ENCODE measurements around the gene PRAMEF12. TPM values are rescaled to one million over a fixed set of nuclear protein-coding genes. Genes with fewer than 3 reads are reported as not detected.

PRAMEF12 gene
- total RNA-seq, 1 donor from 2014 or later: not detected

- Histone ChIP-seq H3F3A (ENCODE audit: low read depth) (no peaks in the 10 kb centered on the region), H3K79me2 (ENCODE audit: low read depth) (no peaks in the 10 kb centered on the region), H2AFZ (replicated peaks) (no peak overlapping the region), H3K4me1 (no peaks in the 10 kb centered on the region), H3K4me2 (no peak overlapping the region), H3K9me3 (ENCODE audit: low read depth) (no peaks in the 10 kb centered on the region), H3K36me3 (no peaks in the 10 kb centered on the region), H3K4me3 (no peak overlapping the region), H3K27me3 (no peaks in the 10 kb centered on the region), H3K9ac (no peak overlapping the region), H4K20me1 (ENCODE audit: low read depth) (no peaks in the 10 kb centered on the region), H3K27ac (no peak overlapping the region)
- Mint-ChIP-seq H3K36me3 (no peaks in the 10 kb centered on the region), H3K27ac (no peak overlapping the region), H3K9me3 (peaks cover 3% of the 10 kb centered on the region), H3K4me3 (no peak overlapping the region), H3K27me3 (ENCODE audit: insufficient read depth, low read depth) (peaks cover 3% of the 10 kb centered on the region), H3K4me1 (no peaks in the 10 kb centered on the region)
- no peak for TF ChIP-seq EZH2 (IDR thresholded peaks at IDR 0.05)
- no peak for TF ChIP-seq CTCF (IDR thresholded peaks at IDR 0.05)
- no peak for TF ChIP-seq EZH2phosphoT487 (IDR thresholded peaks at IDR 0.05)
- no peak for DNase-seq (ENCODE audit: low spot score)
These were observed 2.9 kb upstream of the PRAMEF12 start for GRCh38 chr1:12770620-12771019.

GRCh38 chr1:12771186-12771585 is 2.4 kb upstream of the PRAMEF12 start:
- H3K9me3 Mint-ChIP-seq: peaks cover 3% of the 10 kb centered on the region
- Histone ChIP-seq H4K20me1 (ENCODE audit: low read depth) (no peaks in the 10 kb centered on the region), H3K36me3 (no peaks in the 10 kb centered on the region)

GRCh38 chr1:12772520-12772919 is 1.0 kb upstream of the PRAMEF12 start:
- Mint-ChIP-seq H3K27ac (no peak overlapping the region), H3K27me3 (ENCODE audit: insufficient read depth, low read depth) (peaks cover 7% of the 10 kb centered on the region), H3K36me3 (no peaks in the 10 kb centered on the region), H3K4me3 (no peak overlapping the region), H3K9me3 (peaks cover 3% of the 10 kb centered on the region), H3K4me1 (no peaks in the 10 kb centered on the region)
- DNase-seq (ENCODE audit: low spot score): no peak
- H2AFZ ChIP-seq (replicated peaks): no peak overlapping the region
- H3K27ac ChIP-seq: no peak overlapping the region
- H3K27me3 ChIP-seq: no peaks in the 10 kb centered on the region
- H3K9me3 ChIP-seq (ENCODE audit: low read depth): no peaks in the 10 kb centered on the region
- no peak overlapping the region for H3K4me3 ChIP-seq
- H3K4me1 ChIP-seq: no peaks in the 10 kb centered on the region
- no peaks in the 10 kb centered on the region for H4K20me1 ChIP-seq (ENCODE audit: low read depth)
- no peaks in the 10 kb centered on the region for H3F3A ChIP-seq (ENCODE audit: low read depth)
- no peak overlapping the region for H3K4me2 ChIP-seq
- H3K79me2 ChIP-seq (ENCODE audit: low read depth): no peaks in the 10 kb centered on the region
- no peak overlapping the region for H3K9ac ChIP-seq
- no peaks in the 10 kb centered on the region for H3K36me3 ChIP-seq
- TF ChIP-seq EZH2 (IDR thresholded peaks at IDR 0.05) (no peak), EZH2phosphoT487 (IDR thresholded peaks at IDR 0.05) (no peak)

More at GRCh38 chr1:12771186-12771585, 2.4 kb upstream of the PRAMEF12 start:
- Histone ChIP-seq H3K27me3 (no peaks in the 10 kb centered on the region), H3K4me1 (no peaks in the 10 kb centered on the region), H3F3A (ENCODE audit: low read depth) (no peaks in the 10 kb centered on the region), H3K4me3 (no peak overlapping the region), H3K4me2 (no peak overlapping the region), H3K9me3 (ENCODE audit: low read depth) (no peaks in the 10 kb centered on the region), H2AFZ (replicated peaks) (no peak overlapping the region), H3K79me2 (ENCODE audit: low read depth) (no peaks in the 10 kb centered on the region), H3K9ac (no peak overlapping the region), H3K27ac (no peak overlapping the region)
- H3K27me3 Mint-ChIP-seq (ENCODE audit: insufficient read depth, low read depth): peaks cover 3% of the 10 kb centered on the region
- H3K4me1 Mint-ChIP-seq: no peaks in the 10 kb centered on the region
- no peak overlapping the region for H3K4me3 Mint-ChIP-seq
- DNase-seq (ENCODE audit: low spot score): no peak
- no peaks in the 10 kb centered on the region for H3K36me3 Mint-ChIP-seq
- no peak for TF ChIP-seq EZH2phosphoT487 (IDR thresholded peaks at IDR 0.05)
- no peak for TF ChIP-seq CTCF (IDR thresholded peaks at IDR 0.05)
- TF ChIP-seq EZH2 (IDR thresholded peaks at IDR 0.05): no peak
- H3K27ac Mint-ChIP-seq: no peak overlapping the region

- Mint-ChIP-seq H3K4me1 (no peaks in the 10 kb centered on the region), H3K4me3 (no peak overlapping the region), H3K36me3 (no peaks in the 10 kb centered on the region), H3K27ac (no peak overlapping the region), H3K27me3 (ENCODE audit: insufficient read depth, low read depth) (peaks cover 7% of the 10 kb centered on the region), H3K9me3 (peaks cover 3% of the 10 kb centered on the region)
- Histone ChIP-seq H3K27me3 (no peaks in the 10 kb centered on the region), H3K4me3 (no peak overlapping the region), H3K36me3 (no peaks in the 10 kb centered on the region), H3K9me3 (ENCODE audit: low read depth) (no peaks in the 10 kb centered on the region), H3K79me2 (ENCODE audit: low read depth) (no peaks in the 10 kb centered on the region), H3K9ac (no peak overlapping the region), H3K27ac (no peak overlapping the region), H2AFZ (replicated peaks) (no peak overlapping the region), H3F3A (ENCODE audit: low read depth) (no peaks in the 10 kb centered on the region), H4K20me1 (ENCODE audit: low read depth) (no peaks in the 10 kb centered on the region), H3K4me2 (no peak overlapping the region), H3K4me1 (no peaks in the 10 kb centered on the region)
- DNase-seq (ENCODE audit: low spot score): no peak
- TF ChIP-seq EZH2phosphoT487 (IDR thresholded peaks at IDR 0.05) (no peak), CTCF (IDR thresholded peaks at IDR 0.05) (no peak), EZH2 (IDR thresholded peaks at IDR 0.05) (no peak)
These were observed 1.3 kb downstream of the PRAMEF12 start for GRCh38 chr1:12774801-12775345.

All from neural progenitor cell (in vitro differentiated cells).